K562 (cell line): Measurements from ENCODE around the gene CAPN2. TPM values are rescaled to one million over a fixed set of nuclear protein-coding genes. Genes with fewer than 3 reads are reported as not detected.

Source experiments
- ARID1B ChIP-seq: fragments of 450-650 bp; IDR thresholded peaks from 2 replicates; pipeline ENCODE4 v1.6.1; 2016; ENCODE audit warnings: antibody characterized with exemption, mild to moderate bottlenecking, inconsistent platforms
- BHLHE40 ChIP-seq: IDR thresholded peaks from 2 replicates; pipeline ENCODE4 v1.6.1; 2011; ENCODE audit warnings: low read length, improper control_type of control experiment
- CBFA2T2 ChIP-seq: fragments of 450-650 bp; conservative IDR thresholded peaks from 2 replicates; pipeline ENCODE4 v1.6.1; 2017; ENCODE audit warnings: mild to moderate bottlenecking
- CREBBP ChIP-seq: IDR thresholded peaks from one replicate; pipeline ENCODE4 v1.6.1; 2012; ENCODE audit warnings: low read depth, mild to moderate bottlenecking, control low read depth, inconsistent platforms, low read length
- FOXK2 ChIP-seq, 2 experiments: fragments of 450-650 bp; IDR thresholded peaks in 1 of 2; conservative IDR thresholded peaks in 1 of 2; 2 replicates each; pipeline ENCODE4 v1.6.1; 2016; ENCODE audit warnings: low read depth in 2 of 2, mild to moderate bottlenecking in 1 of 2
- KHSRP ChIP-seq: fragments of 450-650 bp; IDR thresholded peaks from 2 replicates; pipeline ENCODE4 v1.6.1; 2017
- MTA1 ChIP-seq: fragments of 450-650 bp; IDR thresholded peaks from 2 replicates; pipeline ENCODE4 v1.6.1; 2017; ENCODE audit warnings: borderline replicate concordance
- MTA2 ChIP-seq: fragments of 450-650 bp; IDR thresholded peaks from 2 replicates; pipeline ENCODE4 v1.6.1; 2016; ENCODE audit warnings: low read depth
- NBN ChIP-seq: fragments of 450-650 bp; IDR thresholded peaks from 2 replicates; pipeline ENCODE4 v1.6.1; 2016; ENCODE audit warnings: low read depth, mild to moderate bottlenecking
- TEAD1 ChIP-seq, 2 experiments: fragments of 450-650 bp in 1 of 2; sonication (generic) in 1 of 2; formaldehyde crosslinking; IDR thresholded peaks; 2 replicates each; pipeline versions ENCODE4 v1.4.0 to v1.8.0; 2020 to 2022; ENCODE audit warnings: mild to moderate bottlenecking in 2 of 2, missing genetic modification reagents in 1 of 2
- TOE1 ChIP-seq, 2 experiments: fragments of 450-650 bp in 1 of 2; sonication (generic) in 1 of 2; formaldehyde crosslinking in 1 of 2; IDR thresholded peaks; 2 replicates each; pipeline versions ENCODE4 v1.7.1 to v1.8.0; 2016 to 2022; ENCODE audit warnings: borderline replicate concordance in 2 of 2, mild to moderate bottlenecking in 2 of 2, antibody characterized with exemption in 1 of 2, inconsistent platforms in 1 of 2, low read depth in 1 of 2, missing genetic modification reagents in 1 of 2, moderate library complexity in 1 of 2
- ZNF232 ChIP-seq: sonication (generic); formaldehyde crosslinking; IDR thresholded peaks from 2 replicates; pipeline ENCODE4 v1.8.0; 2022; ENCODE audit warnings: mild to moderate bottlenecking, missing genetic modification reagents
- ZNF347 ChIP-seq: fragments of 450-650 bp; formaldehyde crosslinking; IDR thresholded peaks from 2 replicates; pipeline ENCODE4 v1.4.0; 2020; ENCODE audit warnings: low read depth, mild to moderate bottlenecking, moderate library complexity
- polyA plus RNA-seq, 8 experiments: library from polyadenylated mRNA; depleted of rRNA in 4 of 8; stranded (reverse) in 5 of 8; unstranded in 3 of 8; fragments of >200 nt; fragmentation: Nextera tagmentation in 2 of 8; fragmentation: Illumina TruSeq in 1 of 8; extraction: Ambion mirVana in 2 of 8; extraction: Trizol in 1 of 8; gene quantifications; 2 replicates each; pipeline versions ENCODE4 v1.2.1 to v1.2.3, GENCODE V29; 2011 to 2014; ENCODE audit warnings: inconsistent platforms in 1 of 8, missing spikeins in 1 of 8
- total RNA-seq, 7 experiments: library from RNA; depleted of rRNA in 6 of 7; stranded (reverse); fragments of >200 nt in 6 of 7; fragmentation: Illumina TruSeq in 2 of 7; extraction: Trizol in 2 of 7; gene quantifications; 2 replicates each; pipeline versions ENCODE4 v1.2.1 to v1.2.3, GENCODE V29; 2011 to 2021; ENCODE audit warnings: low replicate concordance in 1 of 7
- TF ChIP-seq, protein P1 (sequence below): fragments of 450-650 bp; IDR thresholded peaks from 2 replicates; pipeline ENCODE4 v1.6.1; 2016; ENCODE audit warnings: low read depth
- TF ChIP-seq, protein P2 (sequence below): fragments of 250-450 bp; sonication (Bioruptor Pico); IDR thresholded peaks from 2 replicates; pipeline ENCODE4 v1.4.0; 2020

CAPN2 gene
- total and polyA plus RNA-seq, 9 of the 15 experiments (the other 6 are each of a cell fraction or from before 2014, with no cell fraction given) = 24.6 to 157 (median 101) TPM

DNA sequence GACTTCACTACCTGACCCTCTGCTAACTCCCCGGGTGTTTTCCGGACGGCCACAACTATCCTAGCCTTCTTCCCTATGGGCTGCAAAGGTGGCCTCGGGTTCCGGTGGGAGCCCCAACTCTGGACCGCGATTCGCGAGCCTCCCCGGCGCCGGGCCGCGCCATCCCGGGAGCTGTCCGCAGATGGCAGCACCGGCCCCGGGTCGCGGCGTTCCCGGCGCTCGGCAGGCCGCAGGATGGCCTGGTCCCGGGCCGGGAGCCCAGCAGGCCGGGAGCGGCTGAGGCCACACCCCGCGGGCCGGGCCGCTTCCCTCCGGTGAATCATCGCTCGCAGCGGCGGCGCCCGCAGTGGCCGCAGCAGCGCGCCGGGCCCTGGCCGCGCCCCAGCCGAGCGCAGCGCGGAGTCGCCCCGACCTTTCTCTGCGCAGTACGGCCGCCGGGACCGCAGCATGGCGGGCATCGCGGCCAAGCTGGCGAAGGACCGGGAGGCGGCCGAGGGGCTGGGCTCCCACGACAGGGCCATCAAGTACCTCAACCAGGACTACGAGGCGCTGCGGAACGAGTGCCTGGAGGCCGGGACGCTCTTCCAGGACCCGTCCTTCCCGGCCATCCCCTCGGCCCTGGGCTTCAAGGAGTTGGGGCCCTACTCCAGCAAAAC, at the start of gene CAPN2 (continued):
- TF ChIP-seq, protein P1, sequence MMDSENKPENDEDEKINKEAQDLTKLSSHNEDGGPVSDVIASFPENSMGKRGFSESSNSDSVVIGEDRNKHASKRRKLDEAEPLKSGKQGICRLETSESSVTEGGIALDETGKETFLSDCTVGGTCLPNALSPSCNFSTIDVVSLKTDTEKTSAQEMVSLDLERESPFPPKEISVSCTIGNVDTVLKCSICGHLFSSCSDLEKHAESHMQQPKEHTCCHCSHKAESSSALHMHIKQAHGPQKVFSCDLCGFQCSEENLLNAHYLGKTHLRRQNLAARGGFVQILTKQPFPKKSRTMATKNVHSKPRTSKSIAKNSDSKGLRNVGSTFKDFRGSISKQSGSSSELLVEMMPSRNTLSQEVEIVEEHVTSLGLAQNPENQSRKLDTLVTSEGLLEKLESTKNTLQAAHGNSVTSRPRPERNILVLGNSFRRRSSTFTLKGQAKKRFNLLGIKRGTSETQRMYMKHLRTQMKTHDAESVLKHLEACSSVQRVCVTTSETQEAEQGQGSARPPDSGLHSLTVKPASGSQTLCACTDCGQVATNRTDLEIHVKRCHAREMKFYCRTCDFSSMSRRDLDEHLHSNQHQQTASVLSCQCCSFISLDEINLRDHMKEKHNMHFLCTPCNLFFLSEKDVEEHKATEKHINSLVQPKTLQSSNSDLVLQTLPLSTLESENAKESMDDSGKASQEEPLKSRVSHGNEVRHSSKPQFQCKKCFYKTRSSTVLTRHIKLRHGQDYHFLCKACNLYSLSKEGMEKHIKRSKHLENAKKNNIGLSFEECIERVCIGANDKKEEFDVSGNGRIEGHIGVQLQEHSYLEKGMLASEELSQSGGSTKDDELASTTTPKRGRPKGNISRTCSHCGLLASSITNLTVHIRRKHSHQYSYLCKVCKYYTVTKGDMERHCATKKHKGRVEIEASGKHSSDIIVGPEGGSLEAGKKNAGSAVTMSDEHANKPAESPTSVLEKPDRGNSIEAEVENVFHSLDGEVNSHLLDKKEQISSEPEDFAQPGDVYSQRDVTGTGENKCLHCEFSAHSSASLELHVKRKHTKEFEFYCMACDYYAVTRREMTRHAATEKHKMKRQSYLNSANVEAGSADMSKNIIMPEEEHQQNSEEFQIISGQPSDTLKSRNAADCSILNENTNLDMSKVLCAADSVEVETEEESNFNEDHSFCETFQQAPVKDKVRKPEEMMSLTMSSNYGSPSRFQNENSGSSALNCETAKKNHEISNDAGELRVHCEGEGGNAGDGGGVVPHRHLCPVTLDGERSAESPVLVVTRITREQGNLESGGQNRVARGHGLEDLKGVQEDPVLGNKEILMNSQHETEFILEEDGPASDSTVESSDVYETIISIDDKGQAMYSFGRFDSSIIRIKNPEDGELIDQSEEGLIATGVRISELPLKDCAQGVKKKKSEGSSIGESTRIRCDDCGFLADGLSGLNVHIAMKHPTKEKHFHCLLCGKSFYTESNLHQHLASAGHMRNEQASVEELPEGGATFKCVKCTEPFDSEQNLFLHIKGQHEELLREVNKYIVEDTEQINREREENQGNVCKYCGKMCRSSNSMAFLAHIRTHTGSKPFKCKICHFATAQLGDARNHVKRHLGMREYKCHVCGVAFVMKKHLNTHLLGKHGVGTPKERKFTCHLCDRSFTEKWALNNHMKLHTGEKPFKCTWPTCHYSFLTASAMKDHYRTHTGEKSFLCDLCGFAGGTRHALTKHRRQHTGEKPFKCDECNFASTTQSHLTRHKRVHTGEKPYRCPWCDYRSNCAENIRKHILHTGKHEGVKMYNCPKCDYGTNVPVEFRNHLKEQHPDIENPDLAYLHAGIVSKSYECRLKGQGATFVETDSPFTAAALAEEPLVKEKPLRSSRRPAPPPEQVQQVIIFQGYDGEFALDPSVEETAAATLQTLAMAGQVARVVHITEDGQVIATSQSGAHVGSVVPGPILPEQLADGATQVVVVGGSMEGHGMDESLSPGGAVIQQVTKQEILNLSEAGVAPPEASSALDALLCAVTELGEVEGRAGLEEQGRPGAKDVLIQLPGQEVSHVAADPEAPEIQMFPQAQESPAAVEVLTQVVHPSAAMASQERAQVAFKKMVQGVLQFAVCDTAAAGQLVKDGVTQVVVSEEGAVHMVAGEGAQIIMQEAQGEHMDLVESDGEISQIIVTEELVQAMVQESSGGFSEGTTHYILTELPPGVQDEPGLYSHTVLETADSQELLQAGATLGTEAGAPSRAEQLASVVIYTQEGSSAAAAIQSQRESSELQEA = no peak
- TF ChIP-seq ARID1B = no peak
- TF ChIP-seq FOXK2 (conservative IDR thresholded peaks at IDR 0.05 in 1 of 2, IDR thresholded peaks at IDR 0.05 in 1 of 2; ENCODE audit: low read depth in 2 of 2) = no peak
- TF ChIP-seq, protein P2, sequence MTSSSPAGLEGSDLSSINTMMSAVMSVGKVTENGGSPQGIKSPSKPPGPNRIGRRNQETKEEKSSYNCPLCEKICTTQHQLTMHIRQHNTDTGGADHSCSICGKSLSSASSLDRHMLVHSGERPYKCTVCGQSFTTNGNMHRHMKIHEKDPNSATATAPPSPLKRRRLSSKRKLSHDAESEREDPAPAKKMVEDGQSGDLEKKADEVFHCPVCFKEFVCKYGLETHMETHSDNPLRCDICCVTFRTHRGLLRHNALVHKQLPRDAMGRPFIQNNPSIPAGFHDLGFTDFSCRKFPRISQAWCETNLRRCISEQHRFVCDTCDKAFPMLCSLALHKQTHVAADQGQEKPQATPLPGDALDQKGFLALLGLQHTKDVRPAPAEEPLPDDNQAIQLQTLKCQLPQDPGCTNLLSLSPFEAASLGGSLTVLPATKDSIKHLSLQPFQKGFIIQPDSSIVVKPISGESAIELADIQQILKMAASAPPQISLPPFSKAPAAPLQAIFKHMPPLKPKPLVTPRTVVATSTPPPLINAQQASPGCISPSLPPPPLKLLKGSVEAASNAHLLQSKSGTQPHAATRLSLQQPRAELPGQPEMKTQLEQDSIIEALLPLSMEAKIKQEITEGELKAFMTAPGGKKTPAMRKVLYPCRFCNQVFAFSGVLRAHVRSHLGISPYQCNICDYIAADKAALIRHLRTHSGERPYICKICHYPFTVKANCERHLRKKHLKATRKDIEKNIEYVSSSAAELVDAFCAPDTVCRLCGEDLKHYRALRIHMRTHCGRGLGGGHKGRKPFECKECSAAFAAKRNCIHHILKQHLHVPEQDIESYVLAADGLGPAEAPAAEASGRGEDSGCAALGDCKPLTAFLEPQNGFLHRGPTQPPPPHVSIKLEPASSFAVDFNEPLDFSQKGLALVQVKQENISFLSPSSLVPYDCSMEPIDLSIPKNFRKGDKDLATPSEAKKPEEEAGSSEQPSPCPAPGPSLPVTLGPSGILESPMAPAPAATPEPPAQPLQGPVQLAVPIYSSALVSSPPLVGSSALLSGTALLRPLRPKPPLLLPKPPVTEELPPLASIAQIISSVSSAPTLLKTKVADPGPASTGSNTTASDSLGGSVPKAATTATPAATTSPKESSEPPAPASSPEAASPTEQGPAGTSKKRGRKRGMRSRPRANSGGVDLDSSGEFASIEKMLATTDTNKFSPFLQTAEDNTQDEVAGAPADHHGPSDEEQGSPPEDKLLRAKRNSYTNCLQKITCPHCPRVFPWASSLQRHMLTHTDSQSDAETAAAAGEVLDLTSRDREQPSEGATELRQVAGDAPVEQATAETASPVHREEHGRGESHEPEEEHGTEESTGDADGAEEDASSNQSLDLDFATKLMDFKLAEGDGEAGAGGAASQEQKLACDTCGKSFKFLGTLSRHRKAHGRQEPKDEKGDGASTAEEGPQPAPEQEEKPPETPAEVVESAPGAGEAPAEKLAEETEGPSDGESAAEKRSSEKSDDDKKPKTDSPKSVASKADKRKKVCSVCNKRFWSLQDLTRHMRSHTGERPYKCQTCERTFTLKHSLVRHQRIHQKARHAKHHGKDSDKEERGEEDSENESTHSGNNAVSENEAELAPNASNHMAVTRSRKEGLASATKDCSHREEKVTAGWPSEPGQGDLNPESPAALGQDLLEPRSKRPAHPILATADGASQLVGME (CRISPR knock-in tag) = no peak; the same call in none of the 2 replicates
- TF ChIP-seq TOE1 (IDR thresholded peaks at IDR 0.05; ENCODE audit: borderline replicate concordance) = no peak
- TF ChIP-seq TOE1 (CRISPR knock-in tag; IDR thresholded peaks at IDR 0.05; ENCODE audit: borderline replicate concordance, low read depth) = peak; percentile 41; the same call in 1 of the 2 replicates
- TF ChIP-seq BHLHE40 = peak; percentile 26; the same call in 1 of the 2 replicates
- TF ChIP-seq ZNF347 (CRISPR knock-in tag) = no peak
- no peak for TF ChIP-seq CREBBP
- no peak for TF ChIP-seq MTA1
- no peak for TF ChIP-seq KHSRP
- TF ChIP-seq MTA2 = no peak
- no peak for TF ChIP-seq ZNF232 (CRISPR knock-in tag)
- TF ChIP-seq NBN = no peak
- TF ChIP-seq CBFA2T2 = no peak
- TF ChIP-seq TEAD1 (CRISPR knock-in tag; IDR thresholded peaks at IDR 0.05) = 0 out of 4 replicates have a peak, but pooled peaks of 1 of the 2 experiments have one; percentile 52
